GM23248 (cell line): ENCODE results near the gene SH3BGRL2.

Source experiments
- EZH2 ChIP-seq: fragments of 200-600 bp; sonication (generic); IDR thresholded peaks from 2 replicates; pipeline ENCODE4 v1.6.1; 2018; ENCODE audit warnings: antibody characterized with exemption, mild to moderate bottlenecking; ENCODE audit not compliant: insufficient read depth, poor library complexity, severe bottlenecking
- EZH2phosphoT487 ChIP-seq: fragments of 200-600 bp; sonication (generic); IDR thresholded peaks from 2 replicates; pipeline ENCODE4 v1.6.1; 2018; ENCODE audit warnings: antibody characterized with exemption, moderate library complexity, mild to moderate bottlenecking, low read depth; ENCODE audit not compliant: insufficient read depth

DNA sequence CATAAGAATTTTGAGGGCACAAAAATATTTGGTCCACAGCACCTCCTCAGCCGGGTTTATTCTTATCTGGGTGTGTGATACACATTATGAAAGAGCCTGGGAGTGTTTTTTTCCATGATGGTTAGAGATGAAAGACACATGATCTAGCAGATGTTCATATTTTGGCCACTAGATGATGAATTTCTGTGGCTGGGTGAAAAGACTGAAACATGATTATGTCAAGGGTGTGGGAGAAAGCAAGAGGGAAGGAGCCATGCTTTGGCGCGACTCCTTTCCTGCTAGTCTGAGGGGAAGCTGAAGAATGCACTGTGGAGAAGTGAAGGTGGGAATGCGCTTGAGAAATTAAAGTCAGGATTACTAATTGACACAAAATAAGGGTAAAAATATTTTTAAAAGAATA, 102.3 kb downstream of the SH3BGRL2 start:
- TF ChIP-seq EZH2phosphoT487: no peak
- TF ChIP-seq EZH2: no peak
